ENCODE data around the gene MYMX.

MYMX gene

GRCh38 chr6:44172731-44173500, 43.8 kb upstream of the MYMX start:
- Histone ChIP-seq H3K27ac (no peak overlapping the region), H3K4me3 (ENCODE audit: low read depth in 1 of 2, low read length in 1 of 2) (no peak overlapping the region), H3K27me3 (peaks cover 11% of the 10 kb centered on the region), H3K36me3 (no peaks in the 10 kb centered on the region), H3K9me3 (no peaks in the 10 kb centered on the region), H3K4me1 (ENCODE audit: control insufficient read depth in 1 of 2, insufficient read depth in 1 of 2, low read depth in 1 of 2, low read length in 1 of 2) (peaks cover 5 to 9% of the 10 kb centered on the region in 2 experiments)
- peak; percentile 85 for TF ChIP-seq CTCF (IDR thresholded peaks at IDR 0.05)

- Histone ChIP-seq H3K27ac (no peak overlapping the region), H3K36me3 (no peaks in the 10 kb centered on the region), H3K9me3 (no peaks in the 10 kb centered on the region), H3K27me3 (peaks cover 11% of the 10 kb centered on the region), H3K4me3 (ENCODE audit: low read depth in 1 of 2, low read length in 1 of 2) (no peak overlapping the region), H3K4me1 (ENCODE audit: control insufficient read depth in 1 of 2, insufficient read depth in 1 of 2, low read depth in 1 of 2, low read length in 1 of 2) (peaks cover 5 to 9% of the 10 kb centered on the region in 2 experiments)
- no peak for TF ChIP-seq CTCF (IDR thresholded peaks at IDR 0.05)
Observed at GRCh38 chr6:44176130-44176761, 40.5 kb upstream of the MYMX start.

GRCh38 chr6:44176762-44177509, 39.8 kb upstream of the MYMX start:
- H3K4me3 ChIP-seq (ENCODE audit: low read depth in 1 of 2, low read length in 1 of 2): no peak overlapping the region
- no peak overlapping the region for H3K27ac ChIP-seq
- TF ChIP-seq CTCF (IDR thresholded peaks at IDR 0.05): no peak
- H3K4me1 ChIP-seq (ENCODE audit: control insufficient read depth in 1 of 2, insufficient read depth in 1 of 2, low read depth in 1 of 2, low read length in 1 of 2): peaks cover 5 to 9% of the 10 kb centered on the region in 2 experiments
- H3K27me3 ChIP-seq: peaks cover 11% of the 10 kb centered on the region
- no peaks in the 10 kb centered on the region for H3K9me3 ChIP-seq
- H3K36me3 ChIP-seq: no peaks in the 10 kb centered on the region

- peaks cover 5 to 7% of the 10 kb centered on the region in 2 experiments for H3K4me1 ChIP-seq (ENCODE audit: control insufficient read depth in 1 of 2, insufficient read depth in 1 of 2, low read depth in 1 of 2, low read length in 1 of 2)
- H3K27me3 ChIP-seq: peaks cover 11% of the 10 kb centered on the region
- H3K36me3 ChIP-seq: no peaks in the 10 kb centered on the region
- TF ChIP-seq CTCF (IDR thresholded peaks at IDR 0.05): no peak
- H3K4me3 ChIP-seq (ENCODE audit: low read depth in 1 of 2, low read length in 1 of 2): no peak overlapping the region
- H3K27ac ChIP-seq: no peak overlapping the region
- no peaks in the 10 kb centered on the region for H3K9me3 ChIP-seq
Observed at GRCh38 chr6:44177691-44178423, 38.9 kb upstream of the MYMX start.

- H3K27ac ChIP-seq: no peak overlapping the region
- TF ChIP-seq CTCF (IDR thresholded peaks at IDR 0.05): no peak
Observed at GRCh38 chr6:44178424-44179071, 38.2 kb upstream of the MYMX start.

More at GRCh38 chr6:44178424-44179071, 38.2 kb upstream of the MYMX start:
- no peaks in the 10 kb centered on the region for H3K36me3 ChIP-seq
- no peaks in the 10 kb centered on the region for H3K9me3 ChIP-seq
- peaks cover 11% of the 10 kb centered on the region for H3K27me3 ChIP-seq
- no peak overlapping the region for H3K4me3 ChIP-seq (ENCODE audit: low read depth in 1 of 2, low read length in 1 of 2)
- peaks cover 5 to 6% of the 10 kb centered on the region in 2 experiments for H3K4me1 ChIP-seq (ENCODE audit: control insufficient read depth in 1 of 2, insufficient read depth in 1 of 2, low read depth in 1 of 2, low read length in 1 of 2)
